HuH-7.5 (cell line): ENCODE measurements around the gene MCOLN2.
"Not testable (repeated sequence)": the region's sequence is repeated elsewhere in the genome, so short reads cannot be mapped to it uniquely, and the experiment has no call there.

Source experiments
- DNase-seq: peaks from one replicate; pipeline ENCODE4 v3.0.0; 2011; ENCODE audit warnings: low spot score

The MCOLN2 gene

GRCh38 chr1:84941843-84942242, 55.1 kb downstream of the MCOLN2 start:
- no peak for DNase-seq

GRCh38 chr1:84940481-84940880, 56.4 kb downstream of the MCOLN2 start:
- DNase-seq: no peak

- no peak for DNase-seq
These were observed 57.2 kb downstream of the MCOLN2 start for GRCh38 chr1:84939761-84940160.

DNA sequence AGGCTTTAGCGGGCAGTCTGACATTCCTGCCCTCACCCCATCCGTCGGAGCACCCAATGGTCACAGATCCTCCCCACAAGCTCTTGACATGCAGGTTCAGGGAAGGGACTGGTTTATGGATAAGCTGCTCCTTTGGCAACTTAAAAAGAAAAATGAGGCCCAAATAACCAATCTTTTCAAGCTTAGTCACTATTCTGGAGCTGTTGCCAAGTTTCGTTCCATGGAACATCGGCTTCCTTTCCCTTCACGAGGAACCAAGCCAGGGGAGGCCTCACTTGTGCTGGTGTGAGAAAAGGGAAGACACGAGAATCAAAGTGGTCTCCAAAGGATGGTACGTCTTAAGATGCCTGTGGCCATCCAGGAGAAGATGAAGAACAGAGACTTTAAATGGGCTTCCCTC, 57.8 kb downstream of the MCOLN2 start:
- DNase-seq: no peak

- DNase-seq: peak; percentile 22
These were observed 60.6 kb downstream of the MCOLN2 start for GRCh38 chr1:84936116-84936810.

DNA sequence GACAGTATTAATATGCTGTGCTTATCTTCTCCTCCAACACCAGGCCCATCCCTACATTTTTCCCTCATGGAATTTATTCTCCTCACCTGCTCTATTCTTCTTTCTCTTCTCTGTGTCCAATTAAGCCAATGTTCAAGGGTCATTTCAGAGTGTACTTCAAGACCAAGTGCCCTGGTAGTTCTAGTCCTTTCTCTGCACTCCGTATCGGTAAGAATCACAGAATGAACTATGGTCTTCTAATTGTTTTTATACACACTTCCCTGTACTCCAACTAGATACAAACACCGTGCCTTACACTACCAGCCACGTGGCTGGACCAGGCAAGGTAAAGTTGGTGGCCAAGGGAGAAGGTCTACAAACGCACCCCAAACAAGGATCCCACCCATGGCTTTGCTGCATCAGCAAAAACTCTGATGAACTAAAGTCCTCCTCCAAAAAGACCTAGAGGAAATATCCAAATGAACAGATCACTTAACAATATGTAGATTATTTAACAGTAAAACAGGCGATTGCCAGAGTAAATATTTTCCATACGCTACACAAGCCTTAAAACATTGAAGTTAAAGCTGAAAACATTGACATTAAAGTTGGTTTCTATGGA, 63.8 kb downstream of the MCOLN2 start:
- no peak for DNase-seq

DNA sequence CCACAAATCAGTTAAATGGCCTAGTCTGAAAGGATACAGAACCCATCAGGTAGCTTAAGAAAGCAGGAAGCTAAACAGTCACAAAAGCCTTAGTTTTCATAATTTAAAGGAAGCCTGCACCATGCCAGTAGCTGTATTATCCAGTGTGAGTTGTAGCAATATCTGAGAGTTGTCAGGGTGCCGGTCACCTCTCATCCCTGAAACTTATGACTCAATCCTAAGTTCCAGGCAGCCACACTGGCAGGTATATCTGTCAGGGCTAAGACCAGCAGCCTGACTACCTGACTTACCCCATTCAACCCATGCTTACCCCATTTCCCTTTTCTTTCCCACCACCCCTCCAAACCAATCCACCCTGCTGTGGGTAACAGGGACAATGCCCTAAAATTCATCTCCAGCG, 66.1 kb downstream of the MCOLN2 start:
- DNase-seq: no peak

DNA sequence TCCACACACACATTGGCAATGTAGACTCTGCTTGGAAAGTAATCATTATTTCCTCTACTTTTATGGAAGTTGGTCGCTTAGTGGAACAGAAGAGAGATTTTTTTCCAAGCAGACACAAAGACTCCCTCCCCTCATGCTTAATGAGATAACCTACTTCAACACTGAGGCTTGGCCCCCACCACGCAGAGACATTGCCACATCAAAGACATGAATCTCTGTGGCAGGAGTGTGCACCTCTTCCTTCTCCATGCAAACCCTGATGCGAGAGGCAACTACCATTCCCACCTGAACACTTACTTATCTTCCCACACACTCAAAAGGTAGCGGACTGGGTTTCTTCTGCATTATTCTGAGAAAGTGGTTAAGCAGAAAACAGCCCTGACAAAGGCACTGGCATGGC, 66.6 kb downstream of the MCOLN2 start:
- no peak for DNase-seq

GRCh38 chr1:84929581-84929980, 67.3 kb downstream of the MCOLN2 start:
- DNase-seq: no peak

- DNase-seq: no peak
These were observed 67.9 kb downstream of the MCOLN2 start for GRCh38 chr1:84928979-84929378.

DNA sequence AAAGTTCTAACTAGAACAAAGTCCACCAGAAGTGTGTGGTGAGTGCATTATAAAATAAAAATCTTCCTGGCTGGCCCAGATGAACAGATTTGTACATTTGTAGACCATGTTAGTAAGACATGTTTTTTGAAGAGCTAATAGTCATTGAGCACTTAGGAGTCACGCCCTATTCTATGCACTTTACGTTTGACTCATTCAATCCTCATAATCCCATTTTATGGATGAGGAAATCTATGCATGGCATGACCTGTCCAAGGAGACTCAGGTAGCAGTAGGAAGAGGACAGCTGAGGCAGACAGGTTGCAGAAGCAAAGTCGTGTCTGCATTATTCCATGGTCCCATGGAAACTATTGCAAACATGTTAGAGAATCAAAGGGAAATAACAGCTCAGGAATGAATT, 73.6 kb downstream of the MCOLN2 start:
- DNase-seq: no peak

DNA sequence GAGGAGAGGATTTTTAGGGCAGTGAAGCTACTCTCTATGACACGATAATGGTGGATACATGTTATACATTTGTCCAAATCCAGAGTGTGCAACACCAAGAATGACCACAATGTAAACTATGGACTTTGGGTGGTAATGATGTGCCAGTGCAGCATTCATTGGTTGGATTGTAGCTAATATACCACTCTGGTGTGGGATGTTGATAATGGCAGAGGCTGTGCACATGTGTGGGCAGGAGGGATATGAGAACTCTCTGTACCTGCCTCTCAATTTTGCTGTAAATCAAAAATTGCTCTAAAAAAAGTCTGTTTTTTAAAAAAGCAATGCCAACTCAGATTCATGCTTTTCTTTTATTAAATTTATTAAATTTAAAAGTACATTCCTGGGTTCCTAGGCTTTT, 76.8 kb downstream of the MCOLN2 start:
- no peak for DNase-seq

GRCh38 chr1:84919461-84919970, 77.4 kb downstream of the MCOLN2 start:
- DNase-seq: no peak

DNA sequence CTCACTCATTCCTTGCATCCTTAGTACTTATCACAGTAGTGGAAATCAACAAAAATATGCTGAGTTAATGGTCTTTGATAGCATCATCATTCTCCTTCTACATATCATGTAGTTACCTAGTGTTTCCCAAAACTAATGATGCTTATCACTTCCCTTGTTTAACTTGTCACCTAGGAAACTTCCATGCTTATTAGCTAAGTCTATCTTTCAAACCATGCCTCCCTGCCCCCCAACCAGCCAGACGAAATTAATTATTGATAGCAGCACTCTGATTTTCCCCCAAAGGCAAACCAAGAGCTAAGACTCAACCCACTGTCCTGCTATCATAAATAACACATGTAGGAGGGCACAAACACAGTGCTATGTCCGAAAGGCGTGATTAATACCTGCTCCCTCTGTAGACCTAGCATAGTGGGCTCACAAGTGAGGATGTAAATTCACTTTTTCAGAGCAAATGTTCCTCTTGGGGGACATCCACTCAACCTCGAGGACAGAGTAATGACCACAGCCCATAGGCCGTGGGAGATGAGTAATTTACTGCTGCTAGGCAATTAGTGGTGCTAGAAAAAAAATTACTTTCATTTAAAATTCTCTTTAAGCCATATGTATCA, 78.1 kb downstream of the MCOLN2 start:
- no peak for DNase-seq

DNA sequence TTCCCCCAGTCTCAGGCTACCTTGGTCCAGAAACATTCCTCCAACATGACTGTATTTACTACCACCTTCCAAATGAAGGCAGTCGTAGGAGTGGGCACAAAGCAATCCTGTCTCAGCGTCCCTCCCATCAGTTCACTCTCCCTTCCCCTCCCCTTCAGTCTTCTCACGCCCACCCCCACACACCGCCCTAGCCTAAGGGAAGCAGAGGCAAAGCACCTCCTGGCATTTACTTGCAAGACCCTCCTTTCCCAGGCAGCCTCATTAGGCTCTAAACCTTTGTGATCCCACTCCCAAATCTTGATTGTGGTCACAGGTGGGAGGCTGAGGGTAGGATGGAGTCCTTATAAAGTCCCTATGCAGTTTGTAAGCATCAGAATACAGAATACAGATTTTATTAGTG, 80.0 kb downstream of the MCOLN2 start:
- no peak for DNase-seq

DNA sequence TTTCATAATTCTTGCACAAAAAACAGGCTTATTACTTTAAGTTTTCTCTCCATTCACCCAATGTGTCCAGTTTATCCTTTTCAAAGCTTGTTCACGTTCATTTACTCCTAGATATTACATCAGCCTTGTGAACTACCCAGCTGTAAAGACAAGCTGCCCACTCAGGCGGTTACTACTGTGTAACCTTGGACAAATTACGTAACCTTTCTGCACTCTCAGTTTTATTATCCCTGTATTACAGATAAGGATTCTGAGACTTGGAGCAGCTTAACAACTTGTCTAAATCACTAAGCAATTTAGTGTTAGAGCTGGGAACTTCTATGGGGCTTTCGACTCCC, 83.4 kb downstream of the MCOLN2 start:
- DNase-seq: peak; percentile 28

DNA sequence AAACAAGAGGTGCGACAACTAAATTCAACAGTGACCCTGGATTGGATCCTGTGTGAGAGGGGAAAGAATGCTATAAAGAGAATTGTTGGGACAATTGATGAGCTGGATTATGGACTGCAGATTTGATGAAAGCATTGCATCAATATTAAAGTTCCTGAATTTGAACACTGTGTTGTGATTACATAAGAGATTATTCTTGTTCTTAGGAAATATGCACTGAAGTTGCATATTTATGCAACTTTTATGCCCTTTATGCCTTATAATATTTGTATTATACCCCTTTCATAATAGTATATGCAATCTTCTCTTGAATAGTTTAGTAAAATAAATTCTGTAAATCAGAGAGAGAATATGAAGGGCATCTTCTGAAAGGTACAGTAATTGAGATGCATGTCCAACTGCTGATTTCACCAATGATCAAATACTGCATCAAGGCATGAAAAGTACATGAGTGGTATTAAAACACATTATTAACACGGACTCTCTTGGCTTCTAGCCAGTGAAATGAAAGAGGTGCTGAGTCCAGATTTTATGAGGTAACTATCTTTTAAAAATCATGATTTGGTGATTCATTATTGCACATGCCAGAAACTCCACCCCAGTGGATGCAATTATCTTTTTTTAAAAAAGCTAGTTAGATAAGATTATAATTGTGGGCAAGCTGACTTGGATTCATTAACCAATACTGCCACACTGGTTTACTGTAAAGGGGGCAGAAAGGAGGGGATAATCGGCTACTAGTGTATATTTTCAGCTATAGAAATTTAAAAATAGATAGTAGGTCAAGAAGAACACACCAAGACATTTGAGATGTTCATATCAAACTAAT, 84.0 kb downstream of the MCOLN2 start:
- no peak for DNase-seq

DNA sequence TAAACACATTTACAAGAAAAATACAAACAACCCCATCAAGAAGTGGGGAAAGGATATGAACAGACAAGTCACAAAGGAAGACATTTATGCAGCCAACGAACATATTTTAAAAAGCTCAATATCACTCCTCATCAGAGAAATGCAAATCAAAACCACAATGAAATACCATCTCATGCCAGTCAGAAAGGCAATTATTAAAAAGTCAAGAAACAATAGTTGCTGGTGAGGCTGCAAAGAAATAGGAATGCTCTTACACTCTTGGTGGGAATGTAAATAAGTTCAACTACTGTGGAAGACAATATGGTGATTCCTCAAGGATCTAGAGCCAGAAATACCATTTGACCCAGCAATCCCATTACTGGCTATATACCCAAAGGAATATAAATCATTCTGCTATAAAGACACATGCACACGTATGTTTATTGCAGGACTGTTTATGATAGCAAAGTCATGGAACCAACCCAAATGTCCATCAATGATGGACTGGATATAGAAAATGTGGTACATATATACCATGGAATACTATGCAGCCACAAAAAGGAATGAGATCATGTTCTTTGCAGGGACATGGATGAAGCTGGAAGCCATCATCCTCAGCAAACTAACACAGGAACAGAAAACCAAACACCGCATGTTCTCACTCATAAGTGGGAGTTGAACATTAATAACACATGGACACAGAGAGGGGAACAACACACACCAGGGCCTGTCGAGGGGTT, 88.0 kb downstream of the MCOLN2 start:
- DNase-seq: not testable (repeated sequence)

DNA sequence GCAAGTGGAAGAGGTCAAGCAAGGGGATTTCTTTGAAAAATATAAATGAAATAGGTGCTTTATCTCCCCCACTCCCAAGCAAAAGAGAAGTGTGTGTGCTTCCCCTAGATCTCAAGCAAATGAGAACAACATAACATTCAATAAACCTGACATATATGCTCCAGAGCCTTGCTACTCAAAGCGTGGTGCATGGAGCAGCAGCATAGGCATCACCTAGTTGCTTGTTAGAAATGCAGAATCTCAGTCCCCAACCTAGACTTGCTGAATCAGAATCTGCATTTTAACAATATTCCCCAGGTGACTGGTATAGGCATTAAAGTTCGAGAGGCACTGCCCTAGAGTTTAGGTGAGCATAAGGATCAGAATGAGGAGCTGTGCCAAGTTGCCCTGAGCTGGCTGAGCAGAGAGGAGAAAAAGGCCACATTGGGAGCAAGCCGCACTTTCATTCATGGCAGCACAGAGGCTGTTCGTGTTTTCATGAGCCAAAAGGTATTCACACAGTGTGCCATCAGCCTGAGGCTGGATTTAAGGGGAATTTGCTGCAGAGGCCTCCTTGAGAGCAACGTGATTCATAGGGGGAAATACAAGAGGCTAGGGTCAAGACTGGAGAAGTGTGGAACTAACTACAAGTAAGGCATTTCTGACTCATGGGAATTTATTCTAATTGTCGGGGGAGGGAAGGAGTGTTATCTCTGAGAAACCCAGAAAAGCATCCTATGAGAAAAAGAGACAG, 89.7 kb downstream of the MCOLN2 start:
- DNase-seq: no peak

DNA sequence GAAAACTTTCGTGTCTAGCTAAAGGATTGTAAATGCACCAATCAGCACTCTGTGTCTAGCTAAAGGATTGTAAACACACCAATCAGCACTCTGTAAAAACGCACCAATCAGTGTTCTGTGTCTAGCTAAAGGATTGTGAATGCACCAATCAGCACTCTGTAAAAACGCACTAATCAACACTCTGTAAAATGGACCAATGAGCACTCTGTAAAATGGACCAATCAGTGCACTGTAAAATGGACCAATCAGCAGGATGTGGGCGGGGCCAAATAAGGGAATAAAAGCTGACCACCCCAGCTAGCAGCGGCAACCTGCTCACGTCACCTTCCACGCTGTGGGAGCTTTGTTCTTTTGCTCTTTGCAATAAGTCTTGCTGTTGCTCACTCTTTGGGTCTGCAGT, 94.2 kb downstream of the MCOLN2 start:
- not testable (repeated sequence) for DNase-seq

DNA sequence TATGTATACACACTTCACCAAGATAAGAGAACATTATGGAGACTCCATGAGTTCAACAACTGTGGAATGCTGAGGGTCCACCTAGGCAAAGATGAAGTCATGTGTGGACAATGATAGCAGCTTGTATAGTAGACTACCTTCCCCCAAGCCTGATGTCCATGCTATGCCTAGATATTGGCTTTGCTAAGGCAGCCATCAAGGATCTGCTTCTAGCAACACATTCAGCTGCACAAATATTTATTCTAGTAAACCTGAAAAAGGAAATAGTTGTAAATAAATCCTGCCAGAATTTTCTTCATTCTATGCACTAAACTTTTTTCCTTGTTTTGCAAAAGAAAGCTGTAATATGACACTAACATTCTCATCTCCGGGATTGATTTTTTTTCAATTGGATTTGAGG, 96.9 kb downstream of the MCOLN2 start:
- no peak for DNase-seq
